Astrocyte of the spinal cord (primary cell): ENCODE results near the gene LY86.

Source experiments
- DNase-seq: peaks from one replicate; pipeline ENCODE4 v3.0.0; 2011; ENCODE audit warnings: low read depth, low spot score
- H3K4me3 ChIP-seq: 2 replicates; pipeline ENCODE4 v1.5.1; 2011; ENCODE audit warnings: low read depth, mild to moderate bottlenecking, low read length, moderate library complexity
- in situ Hi-C: cut with HindIII; loops from 2 replicates; pipeline ENCODE4 v1.10.0; 2017; ENCODE audit warnings: low sequenced_read_pairs
- TF ChIP-seq, protein P1 (sequence below): IDR thresholded peaks from 2 replicates; pipeline ENCODE4 v1.5.1; 2012; ENCODE audit warnings: low read depth, mild to moderate bottlenecking, low read length, inconsistent platforms

Gene LY86

GRCh38 chr6:6651335-6651734 is 62.8 kb downstream of the LY86 start:
- H3K4me3 ChIP-seq = no peak overlapping the region
- in situ Hi-C loops = no loop called here
- TF ChIP-seq, protein P1, sequence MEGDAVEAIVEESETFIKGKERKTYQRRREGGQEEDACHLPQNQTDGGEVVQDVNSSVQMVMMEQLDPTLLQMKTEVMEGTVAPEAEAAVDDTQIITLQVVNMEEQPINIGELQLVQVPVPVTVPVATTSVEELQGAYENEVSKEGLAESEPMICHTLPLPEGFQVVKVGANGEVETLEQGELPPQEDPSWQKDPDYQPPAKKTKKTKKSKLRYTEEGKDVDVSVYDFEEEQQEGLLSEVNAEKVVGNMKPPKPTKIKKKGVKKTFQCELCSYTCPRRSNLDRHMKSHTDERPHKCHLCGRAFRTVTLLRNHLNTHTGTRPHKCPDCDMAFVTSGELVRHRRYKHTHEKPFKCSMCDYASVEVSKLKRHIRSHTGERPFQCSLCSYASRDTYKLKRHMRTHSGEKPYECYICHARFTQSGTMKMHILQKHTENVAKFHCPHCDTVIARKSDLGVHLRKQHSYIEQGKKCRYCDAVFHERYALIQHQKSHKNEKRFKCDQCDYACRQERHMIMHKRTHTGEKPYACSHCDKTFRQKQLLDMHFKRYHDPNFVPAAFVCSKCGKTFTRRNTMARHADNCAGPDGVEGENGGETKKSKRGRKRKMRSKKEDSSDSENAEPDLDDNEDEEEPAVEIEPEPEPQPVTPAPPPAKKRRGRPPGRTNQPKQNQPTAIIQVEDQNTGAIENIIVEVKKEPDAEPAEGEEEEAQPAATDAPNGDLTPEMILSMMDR = no peak
- DNase-seq = no peak

DNA sequence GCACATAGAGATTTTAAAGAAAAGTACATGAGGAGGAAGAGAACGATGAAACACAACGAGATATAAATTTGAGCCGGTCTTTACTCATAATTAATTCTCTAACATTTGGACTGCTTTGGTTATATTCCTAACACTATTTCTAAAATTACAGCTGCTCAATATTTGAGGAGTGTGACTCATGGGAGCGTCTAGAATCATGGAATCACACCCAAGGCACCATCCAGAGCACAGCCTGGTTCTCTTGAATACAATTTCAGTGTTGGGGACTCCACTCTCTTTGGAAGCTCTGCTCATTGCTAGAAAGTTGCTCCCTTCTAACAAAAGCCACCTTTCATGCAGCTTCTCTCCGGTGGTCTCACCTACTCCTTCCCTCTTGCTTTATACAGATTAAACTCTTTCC is 64.4 kb downstream of the LY86 start:
- in situ Hi-C loops = no loop called here
- DNase-seq = no peak
- no peak overlapping the region for H3K4me3 ChIP-seq
- TF ChIP-seq, protein P1 = no peak

GRCh38 chr6:6654599-6655575 is 66.4 kb downstream of the LY86 start:
- H3K4me3 ChIP-seq = no peak overlapping the region
- no peak for DNase-seq
- in situ Hi-C loops = no loop called here
- TF ChIP-seq, protein P1 = no peak

- TF ChIP-seq, protein P1 = no peak
- no peak overlapping the region for H3K4me3 ChIP-seq
- in situ Hi-C loops = no loop called here
- no peak for DNase-seq
Observed at GRCh38 chr6:6655805-6656251, 67.3 kb downstream of the LY86 start.

- TF ChIP-seq, protein P1 = no peak
- no peak for DNase-seq
- H3K4me3 ChIP-seq = no peak overlapping the region
- in situ Hi-C loops = no loop called here
Observed at GRCh38 chr6:6656287-6656686, 67.8 kb downstream of the LY86 start.

DNA sequence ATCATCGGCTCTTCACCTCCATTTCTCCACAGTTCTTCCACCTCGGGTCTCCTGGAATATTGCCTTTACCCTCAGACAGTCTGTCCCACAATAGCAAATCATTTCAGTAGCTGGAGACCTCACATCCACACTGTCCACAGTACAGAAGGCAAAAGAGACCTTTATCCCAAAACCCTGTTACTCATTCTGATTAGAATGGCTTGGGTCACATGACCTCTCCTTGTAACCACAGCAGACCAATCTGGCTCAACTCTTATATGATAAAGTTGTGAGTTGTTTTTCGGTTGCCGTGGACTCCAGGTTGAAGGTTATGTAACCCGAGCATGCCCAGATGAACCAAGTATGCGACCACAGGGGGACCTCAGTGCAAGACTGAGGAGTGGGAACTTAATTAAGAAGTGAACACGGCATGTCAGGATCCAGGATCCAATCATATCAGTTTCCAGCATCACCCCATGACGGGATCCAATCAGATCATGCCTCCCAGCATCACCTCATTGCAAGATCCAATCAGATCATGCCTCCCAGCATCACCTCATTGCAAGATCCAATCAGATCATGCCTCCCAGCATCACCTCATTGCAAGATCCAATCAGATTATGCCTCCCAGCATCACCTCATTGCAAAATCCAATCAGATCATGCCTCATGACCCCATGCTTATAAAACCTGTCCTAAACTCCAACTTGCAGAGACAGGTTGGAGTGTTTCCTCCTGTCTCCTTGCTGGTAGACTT is 68.7 kb downstream of the LY86 start:
- no peak for DNase-seq
- H3K4me3 ChIP-seq = no peak overlapping the region
- TF ChIP-seq, protein P1 = no peak
- in situ Hi-C loops = no loop called here
